ELR (cell line): ENCODE measurements around the gene NPM3.

Experiments used
- DNase-seq: peaks from one replicate; pipeline ENCODE4 v3.0.0-alpha.2; 2015; ENCODE audit warnings: low read depth

The NPM3 gene

DNA sequence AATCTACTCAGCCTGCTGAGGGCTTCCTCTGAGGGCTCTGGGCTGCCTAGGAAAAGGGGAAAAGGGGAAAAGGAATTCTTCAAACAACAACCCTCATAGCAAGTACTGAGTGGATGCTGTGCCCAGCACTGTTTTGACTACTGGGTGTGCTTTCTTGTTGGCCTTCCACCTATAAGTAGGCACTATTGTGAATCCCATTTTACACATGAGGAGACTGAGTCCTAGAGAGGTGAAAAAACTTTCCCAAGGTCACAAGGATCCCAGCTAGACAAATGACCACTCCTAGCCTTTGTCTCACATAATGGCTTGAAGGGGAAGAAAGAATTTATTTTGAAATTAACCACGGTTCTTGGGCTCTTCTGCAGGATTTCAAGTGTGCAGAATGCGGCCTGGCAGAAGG, 24.4 kb downstream of the NPM3 start:
- no peak for DNase-seq

DNA sequence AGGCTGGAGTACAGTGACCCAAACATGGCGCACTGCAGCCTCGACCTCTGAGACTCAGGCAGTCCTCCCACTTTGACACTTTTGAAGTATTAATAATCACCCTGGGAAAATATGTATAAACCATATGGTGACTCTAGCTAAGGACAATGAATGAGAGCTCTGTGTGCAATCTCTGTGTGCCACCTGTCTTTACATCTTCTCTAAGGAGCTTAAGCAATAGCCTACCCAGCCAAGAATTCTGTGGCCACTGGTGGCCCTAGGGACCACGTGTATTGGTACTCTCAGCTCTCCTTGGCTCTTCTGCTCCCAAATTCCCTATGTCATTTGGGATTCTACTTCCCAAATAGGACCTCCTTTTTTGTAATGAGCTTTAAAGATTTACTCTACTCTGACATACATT, 31.0 kb downstream of the NPM3 start:
- DNase-seq, result no peak

DNA sequence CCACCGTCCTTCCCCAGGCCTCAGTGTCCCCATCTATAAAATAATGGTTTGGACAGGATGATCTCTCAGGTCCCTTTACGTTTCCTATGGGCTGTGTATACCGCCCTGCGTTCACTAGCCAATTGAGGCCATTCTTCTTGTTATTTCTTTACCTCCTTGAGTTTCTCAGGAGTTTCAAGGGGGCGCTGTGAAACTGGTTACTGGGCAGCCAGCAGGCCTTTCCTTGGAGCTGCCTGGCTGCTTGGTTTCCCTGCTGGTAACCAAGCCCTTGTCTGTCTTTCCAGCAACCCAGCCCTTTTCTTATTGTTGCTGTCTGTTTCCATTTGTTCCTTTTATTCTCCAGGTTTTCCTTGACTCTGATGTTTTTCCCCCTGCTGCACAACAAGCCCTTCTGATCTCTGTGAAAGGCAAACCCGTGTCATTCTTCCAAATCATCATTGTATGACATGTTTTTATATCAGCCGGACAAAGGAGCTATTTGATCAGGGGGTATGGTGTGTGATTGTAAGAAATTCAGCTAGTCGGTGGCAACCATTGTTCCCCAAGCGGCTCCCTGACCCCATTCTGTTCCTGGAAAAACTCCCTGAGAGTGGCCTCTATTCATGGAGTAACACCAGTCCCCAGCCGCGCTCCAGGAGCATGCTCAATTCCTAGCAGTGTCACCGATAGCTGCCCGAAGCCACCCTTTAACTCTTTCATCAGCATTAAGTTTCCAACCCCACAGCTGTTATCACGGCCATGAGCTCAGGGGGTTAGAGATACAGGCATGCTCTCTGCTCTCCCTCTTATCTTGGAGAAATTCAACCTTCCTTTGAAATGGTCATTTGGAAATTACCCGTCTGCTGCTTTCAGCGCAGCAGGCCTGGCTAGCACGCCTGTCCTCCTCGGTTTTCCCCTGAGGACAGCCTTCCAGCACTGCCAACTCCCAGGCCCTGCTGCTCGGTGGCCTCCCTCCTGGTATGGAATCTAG, 33.9 kb downstream of the NPM3 start:
- peak; percentile 28 for DNase-seq

DNA sequence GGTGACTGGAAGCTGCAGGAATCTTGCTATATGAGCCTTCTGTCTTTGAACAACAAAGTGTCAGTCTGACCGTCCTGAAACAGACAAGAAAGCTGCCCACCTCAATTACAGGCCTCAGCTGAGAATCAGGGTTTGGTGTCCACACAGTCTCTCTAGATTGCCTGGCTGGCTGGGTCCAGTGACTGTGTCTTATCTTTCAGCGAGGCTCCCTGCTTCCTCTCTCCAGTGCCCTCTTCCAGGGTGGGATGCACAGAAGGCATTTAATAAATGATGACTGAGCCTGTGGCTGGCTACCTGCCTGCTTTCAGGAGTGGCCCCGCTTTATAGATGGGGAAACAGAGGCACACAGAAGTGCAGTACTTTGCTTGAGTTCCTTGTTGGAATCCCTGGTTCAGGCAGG, 34.8 kb downstream of the NPM3 start:
- DNase-seq, result no peak

DNA sequence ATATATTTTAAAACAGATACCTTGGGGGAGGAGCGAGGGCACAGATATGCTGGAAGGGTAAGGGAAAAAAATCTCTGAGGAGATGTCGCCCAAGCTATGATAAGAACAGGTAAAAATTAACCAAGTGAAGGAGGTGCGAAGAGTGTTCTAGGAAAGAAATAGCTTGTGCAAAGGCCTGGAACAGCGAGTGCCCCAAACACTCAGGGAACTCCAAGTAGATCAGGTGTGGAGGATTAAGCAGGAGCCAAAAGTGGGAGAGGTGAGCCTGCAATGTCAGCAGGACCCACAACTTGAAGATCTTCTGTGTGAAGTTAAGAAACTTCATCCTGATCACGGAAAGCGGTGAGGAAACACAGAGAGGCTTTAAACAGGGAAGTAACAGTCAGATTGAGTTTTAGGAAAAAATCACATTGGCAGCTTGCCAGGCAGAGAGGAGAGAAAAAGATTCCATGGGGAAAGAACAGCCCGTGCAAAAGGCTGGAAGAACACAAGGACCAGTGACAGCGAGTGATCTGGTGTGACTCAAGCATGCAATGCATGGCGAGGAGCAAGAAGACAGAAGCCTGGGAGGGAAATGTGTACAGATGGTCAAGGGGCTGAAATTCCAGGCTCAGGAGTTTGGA, 38.1 kb downstream of the NPM3 start:
- no peak for DNase-seq

DNA sequence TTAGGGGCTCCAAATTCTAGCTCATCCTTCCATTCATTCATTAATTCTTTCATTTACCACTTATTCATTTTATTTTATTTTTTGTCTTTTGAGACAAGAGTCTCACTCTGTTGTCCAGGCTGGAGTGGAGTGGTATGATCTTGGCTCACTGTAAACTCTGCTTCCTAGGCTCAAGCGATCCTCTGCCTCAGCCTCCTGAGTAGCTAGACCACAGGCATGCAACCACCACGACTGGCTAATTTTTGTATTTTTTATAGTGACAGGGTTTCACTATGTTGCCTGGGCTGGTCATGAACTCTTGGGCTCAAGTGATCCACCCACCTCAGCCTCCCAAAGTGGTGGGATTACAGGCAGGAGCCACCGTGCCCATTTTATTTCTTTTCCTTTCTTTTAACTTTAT, 39.0 kb downstream of the NPM3 start:
- no peak for DNase-seq

DNA sequence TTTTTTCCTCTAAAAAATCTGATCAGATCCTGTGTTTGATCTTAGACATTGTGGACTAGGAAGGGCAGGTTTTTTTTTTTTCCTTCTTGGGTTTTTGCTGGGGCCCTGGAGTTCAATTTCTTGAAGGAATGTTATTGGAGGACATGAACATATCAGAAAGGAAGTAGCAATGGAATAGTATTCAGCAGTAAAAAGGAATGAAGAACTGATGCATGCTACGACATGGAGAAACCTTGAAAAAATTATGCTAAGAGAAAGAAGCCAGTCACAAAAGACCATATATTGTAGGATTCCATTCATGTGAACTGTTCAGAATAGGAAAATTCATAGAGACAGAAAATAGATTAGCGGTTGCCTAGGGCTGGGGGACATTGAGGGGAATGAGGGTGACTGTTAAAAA, 41.3 kb downstream of the NPM3 start:
- DNase-seq, result no peak

DNA sequence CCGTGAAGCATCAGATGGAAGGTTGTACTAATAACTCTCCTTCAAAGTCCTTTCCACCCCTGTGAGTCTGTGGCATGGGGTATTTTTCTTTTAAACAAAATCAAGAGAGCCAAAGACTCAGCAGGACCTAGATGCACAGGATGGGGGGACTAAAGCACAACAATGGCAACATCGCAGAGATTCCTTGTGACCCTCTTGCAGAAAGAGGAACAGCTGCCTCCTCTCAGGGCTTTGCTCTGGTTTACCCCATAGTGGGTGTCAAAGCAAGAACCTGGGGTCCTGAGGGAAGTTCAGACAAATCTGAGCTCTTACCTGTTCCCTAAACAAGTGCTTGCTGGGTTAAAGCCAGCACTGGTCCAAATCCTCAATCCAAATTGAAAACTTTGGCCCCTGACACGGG, 46.6 kb downstream of the NPM3 start:
- DNase-seq, result no peak

DNA sequence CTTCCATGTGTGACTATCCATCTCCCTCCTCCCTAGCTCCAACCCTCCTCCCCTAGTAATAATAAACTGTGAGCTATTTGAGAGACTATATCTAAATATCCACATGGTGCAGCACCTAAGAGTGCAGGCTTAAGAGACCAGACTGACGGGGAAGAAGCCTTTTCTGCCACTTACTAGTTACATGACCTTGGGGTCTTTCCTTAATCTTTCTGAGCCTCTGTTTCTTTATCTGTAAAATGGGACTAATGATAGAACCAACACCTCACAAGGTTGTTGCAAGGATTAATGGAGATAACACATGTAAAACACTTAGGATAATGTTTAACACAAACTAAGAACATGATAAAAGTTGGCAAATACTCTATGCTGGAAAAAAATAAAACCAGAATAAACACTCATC, 51.1 kb downstream of the NPM3 start:
- no peak for DNase-seq
